DOHH2 (cell line): ENCODE measurements around the gene RNF133.

Experiments
- H3F3A ChIP-seq: fragments of 200-600 bp; sonication (generic), shearing (Covaris generic); 2 replicates; pipeline ENCODE4 v1.6.0; 2016; ENCODE audit warnings: antibody characterized with exemption, mild to moderate bottlenecking; ENCODE audit not compliant: control insufficient read depth, insufficient read depth
- H3K27ac ChIP-seq: fragments of 200-600 bp; sonication (generic); 2 replicates; pipeline ENCODE4 v1.5.1; 2014; ENCODE audit warnings: low read depth, mild to moderate bottlenecking, low read length, moderate library complexity
- H3K27me3 ChIP-seq: fragments of 200-600 bp; sonication (generic); 2 replicates; pipeline ENCODE4 v1.6.1; 2014; ENCODE audit warnings: mild to moderate bottlenecking, low read length, mixed read lengths; ENCODE audit not compliant: control insufficient read depth
- H3K36me3 ChIP-seq: fragments of 200-600 bp; sonication (generic); 2 replicates; pipeline ENCODE4 v1.6.1; 2014; ENCODE audit warnings: mild to moderate bottlenecking, low read length, moderate library complexity, mixed read lengths; ENCODE audit not compliant: control insufficient read depth
- H3K4me1 ChIP-seq: fragments of 200-600 bp; sonication (generic); 2 replicates; pipeline ENCODE4 v1.6.1; 2014; ENCODE audit warnings: mild to moderate bottlenecking, low read length, mixed read lengths; ENCODE audit not compliant: control insufficient read depth
- H3K4me2 ChIP-seq: fragments of 200-600 bp; sonication (generic); 2 replicates; pipeline ENCODE4 v1.6.0; 2014; ENCODE audit warnings: mild to moderate bottlenecking, low read length, moderate library complexity
- H3K4me3 ChIP-seq: fragments of 200-600 bp; sonication (generic); 2 replicates; pipeline ENCODE4 v1.5.1; 2014; ENCODE audit warnings: mild to moderate bottlenecking, low read length, mixed read lengths
- H3K79me2 ChIP-seq: fragments of 200-600 bp; sonication (generic); 2 replicates; pipeline ENCODE4 v1.6.1; 2014; ENCODE audit warnings: mild to moderate bottlenecking, low read length, mixed read lengths; ENCODE audit not compliant: control insufficient read depth
- H3K9me2 ChIP-seq: fragments of 200-600 bp; sonication (generic); replicated peaks from 2 replicates; pipeline ENCODE4 v1.6.1; 2014; ENCODE audit warnings: mild to moderate bottlenecking, low read length, mixed read lengths; ENCODE audit not compliant: control insufficient read depth
- H3K9me3 ChIP-seq: fragments of 200-600 bp; sonication (generic); 2 replicates; pipeline ENCODE4 v1.6.1; 2014; ENCODE audit warnings: antibody characterized with exemption, low read length, mixed read lengths; ENCODE audit not compliant: control insufficient read depth, insufficient read depth
- H4K20me1 ChIP-seq: fragments of 200-600 bp; sonication (generic); 2 replicates; pipeline ENCODE4 v1.6.0; 2014; ENCODE audit warnings: low read depth, mild to moderate bottlenecking, antibody characterized with exemption, low read length, moderate library complexity; ENCODE audit not compliant: control insufficient read depth, insufficient read depth
- CTCF ChIP-seq: fragments of 200-600 bp; sonication (generic); IDR thresholded peaks from one replicate; pipeline ENCODE4 v1.5.1; 2014; ENCODE audit warnings: antibody characterized with exemption, mild to moderate bottlenecking, low read depth, low read length; ENCODE audit not compliant: poor library complexity, severe bottlenecking
- EZH2phosphoT487 ChIP-seq: fragments of 200-600 bp; sonication (generic); IDR thresholded peaks from 2 replicates; pipeline ENCODE4 v1.6.1; 2017; ENCODE audit warnings: borderline replicate concordance, mild to moderate bottlenecking, antibody characterized with exemption, low read length, moderate library complexity, mixed read lengths

Gene RNF133

GRCh38 chr7:122677149-122677548 lies 21.8 kb downstream of the RNF133 start:
- Histone ChIP-seq H3F3A (no peaks in the 10 kb centered on the region), H3K9me3 (peaks cover 7% of the 10 kb centered on the region; the same call in 1 of the 2 replicates), H3K79me2 (no peaks in the 10 kb centered on the region), H3K27me3 (no peaks in the 10 kb centered on the region), H3K9me2 (no peaks in the 10 kb centered on the region), H3K27ac (no peak overlapping the region), H4K20me1 (no peaks in the 10 kb centered on the region), H3K4me2 (no peak overlapping the region), H3K4me1 (no peaks in the 10 kb centered on the region), H3K4me3 (no peak overlapping the region), H3K36me3 (no peaks in the 10 kb centered on the region)
- TF ChIP-seq EZH2phosphoT487: no peak
- TF ChIP-seq CTCF: no peak

- Histone ChIP-seq H3K9me3 (peaks cover 7% of the 10 kb centered on the region; the same call in 1 of the 2 replicates), H3K27me3 (no peaks in the 10 kb centered on the region)
Observed at GRCh38 chr7:122676466-122676865, 22.5 kb downstream of the RNF133 start.

GRCh38 chr7:122675621-122676020 lies 23.3 kb downstream of the RNF133 start:
- Histone ChIP-seq H3K9me2 (no peaks in the 10 kb centered on the region), H4K20me1 (no peaks in the 10 kb centered on the region), H3K27me3 (no peaks in the 10 kb centered on the region), H3K4me2 (no peak overlapping the region), H3K4me1 (no peaks in the 10 kb centered on the region), H3K27ac (no peak overlapping the region), H3K9me3 (peaks cover 7% of the 10 kb centered on the region; the same call in 1 of the 2 replicates), H3K4me3 (no peak overlapping the region), H3F3A (no peaks in the 10 kb centered on the region), H3K36me3 (no peaks in the 10 kb centered on the region), H3K79me2 (no peaks in the 10 kb centered on the region)
- no peak for TF ChIP-seq CTCF
- no peak for TF ChIP-seq EZH2phosphoT487

More at GRCh38 chr7:122676466-122676865, 22.5 kb downstream of the RNF133 start:
- H3K4me1 ChIP-seq: no peaks in the 10 kb centered on the region
- no peak overlapping the region for H3K27ac ChIP-seq
- no peaks in the 10 kb centered on the region for H4K20me1 ChIP-seq
- no peaks in the 10 kb centered on the region for H3K79me2 ChIP-seq
- no peaks in the 10 kb centered on the region for H3K9me2 ChIP-seq
- TF ChIP-seq EZH2phosphoT487 (no peak), CTCF (no peak)
- no peak overlapping the region for H3K4me3 ChIP-seq
- H3K4me2 ChIP-seq: no peak overlapping the region
- H3K36me3 ChIP-seq: no peaks in the 10 kb centered on the region
- H3F3A ChIP-seq: no peaks in the 10 kb centered on the region

- H3K36me3 ChIP-seq: no peaks in the 10 kb centered on the region
- no peaks in the 10 kb centered on the region for H3K79me2 ChIP-seq
- H4K20me1 ChIP-seq: no peaks in the 10 kb centered on the region
- TF ChIP-seq EZH2phosphoT487 (no peak), CTCF (no peak)
- no peaks in the 10 kb centered on the region for H3K9me2 ChIP-seq
- H3K4me3 ChIP-seq: no peak overlapping the region
- peaks cover 7% of the 10 kb centered on the region; the same call in 1 of the 2 replicates for H3K9me3 ChIP-seq
- H3K27ac ChIP-seq: no peak overlapping the region
- no peak overlapping the region for H3K4me2 ChIP-seq
- no peaks in the 10 kb centered on the region for H3K4me1 ChIP-seq
- no peaks in the 10 kb centered on the region for H3F3A ChIP-seq
- no peaks in the 10 kb centered on the region for H3K27me3 ChIP-seq
Observed at GRCh38 chr7:122675011-122675410, 23.9 kb downstream of the RNF133 start.
